ENCODE results near the gene NPDC1. TPM values are rescaled to one million over a fixed set of nuclear protein-coding genes. Genes with fewer than 3 reads are reported as not detected.

The NPDC1 gene
- total and polyA plus RNA-seq, 2 experiments from 2014 or later: 43.1 to 121 TPM

DNA sequence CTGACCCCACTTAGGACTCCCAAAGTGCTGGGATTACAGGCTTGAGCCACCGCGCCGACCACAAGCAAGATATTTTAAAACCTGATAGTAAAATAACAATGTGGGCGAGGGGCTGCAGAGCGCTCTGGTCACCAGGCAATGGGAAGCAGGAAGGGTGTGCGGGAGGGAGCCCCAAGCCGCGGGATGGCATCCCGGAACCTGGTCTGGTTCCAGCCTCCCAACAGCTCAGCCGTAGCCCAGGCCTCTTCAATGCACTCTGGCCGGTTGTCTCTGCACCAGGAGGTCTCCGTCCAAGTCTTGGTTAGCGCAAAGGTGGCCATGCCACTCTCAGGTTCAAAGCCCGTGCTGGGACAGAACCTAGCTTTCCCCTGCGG lies 30.6 kb upstream of the NPDC1 start:
- 0 out of 2 replicates have a peak, but pooled peaks cover 2% of the 10 kb centered on the region for H3K36me3 ChIP-seq (ENCODE audit: low read depth)
- 76 to 81% methylated on average over 15 of the region's 15 CpGs for WGBS, 2 experiments (ENCODE audit: low coverage in 1 of 2, low lambda C conversion rate in 2 of 2, missing lambda C conversion rate in 2 of 2)
- H3K4me1 ChIP-seq (ENCODE audit: insufficient read depth): no peaks in the 10 kb centered on the region
- H3K27me3 ChIP-seq (replicated peaks; ENCODE audit: insufficient read depth): no peaks in the 10 kb centered on the region
- H3K4me3 ChIP-seq: peak overlapping the region; percentile 79
- no peaks in the 10 kb centered on the region for H4K20me1 ChIP-seq (ENCODE audit: insufficient read depth)
- in situ Hi-C loops (cut with MboI): no loop called here
- H2AFZ ChIP-seq: peak overlapping the region; percentile 74
- no peak for TF ChIP-seq EZH2 (IDR thresholded peaks at IDR 0.05; ENCODE audit: insufficient read depth, poor library complexity, severe bottlenecking)
- TF ChIP-seq EZH2phosphoT487 (IDR thresholded peaks at IDR 0.05; ENCODE audit: insufficient read depth, low read depth): no peak
- H3K9me3 ChIP-seq (ENCODE audit: low read depth): no peaks in the 10 kb centered on the region
- no peak overlapping the region for H3K27ac ChIP-seq
- peak overlapping the region; percentile 55; the same call in 1 of the 2 replicates for H3K9ac ChIP-seq
- H3K4me2 ChIP-seq (ENCODE audit: unreplicated experiment): peak overlapping the region; percentile 70
- no peak for DNase-seq
- H3K9me2 ChIP-seq (ENCODE audit: insufficient read depth): no peaks in the 10 kb centered on the region
- H3K79me2 ChIP-seq (ENCODE audit: insufficient read depth): peaks cover 6% of the 10 kb centered on the region; the same call in 1 of the 2 replicates
- H3F3A ChIP-seq (ENCODE audit: insufficient read depth): peaks cover 5% of the 10 kb centered on the region; the same call in 1 of the 2 replicates

GRCh38 chr9:137075275-137075775 lies 29.3 kb upstream of the NPDC1 start:
- WGBS, 2 experiments (ENCODE audit: low coverage in 1 of 2, low lambda C conversion rate in 2 of 2, missing lambda C conversion rate in 2 of 2): 88 to 89% methylated on average over 12 of the region's 12 CpGs
- TF ChIP-seq EZH2phosphoT487 (IDR thresholded peaks at IDR 0.05; ENCODE audit: insufficient read depth, low read depth) (no peak), EZH2 (IDR thresholded peaks at IDR 0.05; ENCODE audit: insufficient read depth, poor library complexity, severe bottlenecking) (no peak)
- in situ Hi-C loops (cut with MboI): no loop called here
- H3F3A ChIP-seq (ENCODE audit: insufficient read depth): peaks cover 5% of the 10 kb centered on the region; the same call in 1 of the 2 replicates
- no peaks in the 10 kb centered on the region for H3K9me3 ChIP-seq (ENCODE audit: low read depth)
- H3K27me3 ChIP-seq (replicated peaks; ENCODE audit: insufficient read depth): no peaks in the 10 kb centered on the region
- no peak overlapping the region for H3K9ac ChIP-seq
- no peaks in the 10 kb centered on the region for H3K9me2 ChIP-seq (ENCODE audit: insufficient read depth)
- no peaks in the 10 kb centered on the region for H3K36me3 ChIP-seq (ENCODE audit: low read depth)
- peaks cover 6% of the 10 kb centered on the region; the same call in 1 of the 2 replicates for H3K79me2 ChIP-seq (ENCODE audit: insufficient read depth)
- no peak overlapping the region for H2AFZ ChIP-seq
- no peak overlapping the region for H3K4me2 ChIP-seq (ENCODE audit: unreplicated experiment)
- DNase-seq: no peak
- no peak overlapping the region for H3K4me3 ChIP-seq
- H3K4me1 ChIP-seq (ENCODE audit: insufficient read depth): no peaks in the 10 kb centered on the region
- H4K20me1 ChIP-seq (ENCODE audit: insufficient read depth): no peaks in the 10 kb centered on the region
- no peak overlapping the region for H3K27ac ChIP-seq

DNA sequence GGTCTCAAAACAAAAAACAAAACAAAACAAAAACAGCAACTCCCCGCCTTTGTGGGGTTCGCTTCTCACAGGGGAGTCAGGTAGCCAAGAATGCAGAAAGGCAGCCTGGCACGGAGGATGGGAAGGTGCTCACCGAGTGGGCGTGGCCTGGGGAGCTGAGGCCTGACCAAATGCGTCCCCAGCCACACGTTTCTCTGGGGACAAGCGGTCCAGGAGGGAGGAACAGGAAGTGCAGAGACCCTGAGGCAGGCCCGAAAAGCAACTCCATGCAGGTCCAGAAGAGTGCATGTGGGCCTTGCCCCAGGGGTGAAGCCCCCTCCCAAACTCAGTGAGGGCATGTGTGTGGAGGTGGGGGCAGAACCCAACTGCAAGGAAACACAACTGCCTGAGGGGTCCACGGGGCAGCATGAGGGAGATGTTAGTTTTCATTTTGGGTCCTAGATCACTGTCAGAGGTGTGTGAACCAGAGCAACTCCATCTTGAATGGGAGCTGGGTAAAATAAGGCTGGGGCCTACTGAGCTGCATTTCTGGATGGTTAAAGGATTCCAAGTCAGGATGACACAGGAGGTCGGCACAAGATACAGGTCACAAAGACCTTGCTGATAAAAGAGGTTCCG lies 28.8 kb upstream of the NPDC1 start:
- H3F3A ChIP-seq (ENCODE audit: insufficient read depth): peaks cover 5% of the 10 kb centered on the region; the same call in 1 of the 2 replicates
- no peak for DNase-seq
- H3K27ac ChIP-seq: no peak overlapping the region
- H3K36me3 ChIP-seq (ENCODE audit: low read depth): no peaks in the 10 kb centered on the region
- no peaks in the 10 kb centered on the region for H3K9me2 ChIP-seq (ENCODE audit: insufficient read depth)
- H3K79me2 ChIP-seq (ENCODE audit: insufficient read depth): peaks cover 6% of the 10 kb centered on the region; the same call in 1 of the 2 replicates
- no peak for TF ChIP-seq EZH2 (IDR thresholded peaks at IDR 0.05; ENCODE audit: insufficient read depth, poor library complexity, severe bottlenecking)
- TF ChIP-seq EZH2phosphoT487 (IDR thresholded peaks at IDR 0.05; ENCODE audit: insufficient read depth, low read depth): no peak
- 91 to 95% methylated on average over 12 of the region's 12 CpGs for WGBS, 2 experiments (ENCODE audit: low coverage in 1 of 2, low lambda C conversion rate in 2 of 2, missing lambda C conversion rate in 2 of 2)
- no peaks in the 10 kb centered on the region for H4K20me1 ChIP-seq (ENCODE audit: insufficient read depth)
- no peaks in the 10 kb centered on the region for H3K27me3 ChIP-seq (replicated peaks; ENCODE audit: insufficient read depth)
- H3K4me1 ChIP-seq (ENCODE audit: insufficient read depth): no peaks in the 10 kb centered on the region
- no peak overlapping the region for H3K9ac ChIP-seq
- H3K4me2 ChIP-seq (ENCODE audit: unreplicated experiment): no peak overlapping the region
- in situ Hi-C loops (cut with MboI): no loop called here
- H3K4me3 ChIP-seq: no peak overlapping the region
- no peaks in the 10 kb centered on the region for H3K9me3 ChIP-seq (ENCODE audit: low read depth)
- H2AFZ ChIP-seq: no peak overlapping the region

- TF ChIP-seq EZH2phosphoT487 (IDR thresholded peaks at IDR 0.05; ENCODE audit: insufficient read depth, low read depth) (no peak), EZH2 (IDR thresholded peaks at IDR 0.05; ENCODE audit: insufficient read depth, poor library complexity, severe bottlenecking) (no peak)
- H4K20me1 ChIP-seq (ENCODE audit: insufficient read depth): no peaks in the 10 kb centered on the region
- H3K4me2 ChIP-seq (ENCODE audit: unreplicated experiment): no peak overlapping the region
- H3K79me2 ChIP-seq (ENCODE audit: insufficient read depth): peaks cover 6% of the 10 kb centered on the region; the same call in 1 of the 2 replicates
- no peaks in the 10 kb centered on the region for H3K36me3 ChIP-seq (ENCODE audit: low read depth)
- no peak overlapping the region for H3K27ac ChIP-seq
- WGBS, 2 experiments (ENCODE audit: low coverage in 1 of 2, low lambda C conversion rate in 2 of 2, missing lambda C conversion rate in 2 of 2): 95 to 96% methylated on average over 8 of the region's 8 CpGs
- peaks cover 5% of the 10 kb centered on the region; the same call in 1 of the 2 replicates for H3F3A ChIP-seq (ENCODE audit: insufficient read depth)
- no peaks in the 10 kb centered on the region for H3K4me1 ChIP-seq (ENCODE audit: insufficient read depth)
- no peak overlapping the region for H3K4me3 ChIP-seq
- no peaks in the 10 kb centered on the region for H3K27me3 ChIP-seq (replicated peaks; ENCODE audit: insufficient read depth)
- H3K9me2 ChIP-seq (ENCODE audit: insufficient read depth): no peaks in the 10 kb centered on the region
- H3K9me3 ChIP-seq (ENCODE audit: low read depth): no peaks in the 10 kb centered on the region
- in situ Hi-C loops (cut with MboI): no loop called here
- no peak for DNase-seq
- no peak overlapping the region for H2AFZ ChIP-seq
- H3K9ac ChIP-seq: no peak overlapping the region
Measured at GRCh38 chr9:137073992-137074399, 28.0 kb upstream of the NPDC1 start.
